Measurements from ENCODE around the gene LMF1.

DNA sequence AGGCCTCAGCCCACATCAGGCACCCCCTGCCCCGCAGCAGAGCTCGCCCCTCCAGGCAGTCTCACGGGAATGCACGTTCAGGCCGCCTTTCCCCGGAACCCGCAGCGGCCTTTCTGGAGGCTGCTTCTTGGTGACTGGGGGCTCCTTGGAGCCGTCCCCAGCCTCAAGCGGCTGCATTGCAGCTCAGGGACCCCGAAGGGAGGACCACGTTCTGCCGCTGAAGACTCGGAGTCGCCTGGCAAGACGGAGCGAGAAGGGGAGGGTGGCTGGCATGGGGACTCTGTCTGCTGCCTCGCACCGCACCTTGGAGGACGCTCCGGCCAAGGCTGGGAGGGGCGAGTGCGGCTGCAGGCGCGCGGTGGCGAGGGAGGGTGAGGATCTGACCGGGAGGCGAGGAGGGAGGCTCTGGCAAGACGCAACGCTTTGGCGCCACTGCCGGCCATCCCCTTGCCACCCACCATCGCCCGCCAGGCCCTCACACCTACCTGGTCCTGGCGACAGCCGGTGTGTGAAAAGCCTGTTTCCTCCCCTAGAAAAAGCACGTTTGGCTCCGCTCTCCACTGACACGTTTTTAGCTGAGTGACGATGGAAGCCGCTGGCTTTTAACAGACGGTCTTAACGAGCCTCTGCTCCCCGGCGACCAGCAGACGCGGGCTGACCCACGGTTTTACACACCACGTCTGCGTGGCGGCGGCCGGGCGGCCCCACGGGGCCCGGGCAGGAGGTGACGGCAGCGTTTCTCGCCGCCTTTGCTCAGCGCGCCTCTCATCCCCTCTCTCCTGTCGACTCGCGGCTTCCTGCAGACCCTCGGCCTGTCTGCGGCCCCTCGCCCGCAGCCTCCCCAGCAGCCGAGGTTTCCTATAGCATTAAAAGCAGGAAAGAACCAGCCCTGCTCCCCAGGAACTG, 153.5 kb downstream of the LMF1 start:
- TF ChIP-seq, protein P1, sequence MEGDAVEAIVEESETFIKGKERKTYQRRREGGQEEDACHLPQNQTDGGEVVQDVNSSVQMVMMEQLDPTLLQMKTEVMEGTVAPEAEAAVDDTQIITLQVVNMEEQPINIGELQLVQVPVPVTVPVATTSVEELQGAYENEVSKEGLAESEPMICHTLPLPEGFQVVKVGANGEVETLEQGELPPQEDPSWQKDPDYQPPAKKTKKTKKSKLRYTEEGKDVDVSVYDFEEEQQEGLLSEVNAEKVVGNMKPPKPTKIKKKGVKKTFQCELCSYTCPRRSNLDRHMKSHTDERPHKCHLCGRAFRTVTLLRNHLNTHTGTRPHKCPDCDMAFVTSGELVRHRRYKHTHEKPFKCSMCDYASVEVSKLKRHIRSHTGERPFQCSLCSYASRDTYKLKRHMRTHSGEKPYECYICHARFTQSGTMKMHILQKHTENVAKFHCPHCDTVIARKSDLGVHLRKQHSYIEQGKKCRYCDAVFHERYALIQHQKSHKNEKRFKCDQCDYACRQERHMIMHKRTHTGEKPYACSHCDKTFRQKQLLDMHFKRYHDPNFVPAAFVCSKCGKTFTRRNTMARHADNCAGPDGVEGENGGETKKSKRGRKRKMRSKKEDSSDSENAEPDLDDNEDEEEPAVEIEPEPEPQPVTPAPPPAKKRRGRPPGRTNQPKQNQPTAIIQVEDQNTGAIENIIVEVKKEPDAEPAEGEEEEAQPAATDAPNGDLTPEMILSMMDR (CRISPR knock-in tag; IDR thresholded peaks at IDR 0.05), result no peak
- TF ChIP-seq MXD4 (CRISPR knock-in tag; IDR thresholded peaks at IDR 0.05), result no peak
- TF ChIP-seq HCFC1 (IDR thresholded peaks at IDR 0.05; ENCODE audit: low read depth, low read length), result no peak
- TF ChIP-seq TAF1 (CRISPR knock-in tag; IDR thresholded peaks at IDR 0.05), result no peak
- no peak for TF ChIP-seq ZNF296 (CRISPR knock-in tag; conservative IDR thresholded peaks at IDR 0.05)
- no peak for TF ChIP-seq POLR2AphosphoS5 (IDR thresholded peaks at IDR 0.05; ENCODE audit: low read depth, low read length)
- TF ChIP-seq CCDC6 (CRISPR knock-in tag; IDR thresholded peaks at IDR 0.05), result no peak
- TF ChIP-seq, protein P2, sequence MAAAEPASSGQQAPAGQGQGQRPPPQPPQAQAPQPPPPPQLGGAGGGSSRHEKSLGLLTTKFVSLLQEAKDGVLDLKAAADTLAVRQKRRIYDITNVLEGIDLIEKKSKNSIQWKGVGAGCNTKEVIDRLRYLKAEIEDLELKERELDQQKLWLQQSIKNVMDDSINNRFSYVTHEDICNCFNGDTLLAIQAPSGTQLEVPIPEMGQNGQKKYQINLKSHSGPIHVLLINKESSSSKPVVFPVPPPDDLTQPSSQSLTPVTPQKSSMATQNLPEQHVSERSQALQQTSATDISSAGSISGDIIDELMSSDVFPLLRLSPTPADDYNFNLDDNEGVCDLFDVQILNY (CRISPR knock-in tag; conservative IDR thresholded peaks at IDR 0.05), result no peak

Measured in HepG2 (cell line).